Measurements from ENCODE around the gene ZNF488. TPM values are rescaled to one million over a fixed set of nuclear protein-coding genes. Genes with fewer than 3 reads are reported as not detected.

Gene ZNF488
- total and polyA plus RNA-seq, 10 of the 15 experiments (the other 5 are each of a cell fraction or from before 2014, with no cell fraction given), result not detected

GRCh38 chr10:47364911-47365310 lies 19.2 kb downstream of the ZNF488 start:
- ATAC-seq, result no peak
- ChIA-PET RAD21 (ENCODE audit: unreplicated experiment) (no interaction called here), CTCF (no interaction called here), SMC1A (ENCODE audit: uncharacterized antibody, unreplicated experiment) (no interaction called here), POLR2A (no interaction called here)
- no peaks in the 10 kb centered on the region for H3K4me1 ChIP-seq (ENCODE audit: control insufficient read depth, insufficient read depth, low read length)
- H4K20me1 ChIP-seq (ENCODE audit: control insufficient read depth, insufficient read depth), result no peaks in the 10 kb centered on the region
- H3K27me3 ChIP-seq (replicated peaks in 1 of 2; ENCODE audit: control insufficient read depth in 2 of 2, insufficient read depth in 2 of 2, low read length in 1 of 2), result no peaks in the 10 kb centered on the region; a peak in 2 of 4 replicates
- no peak overlapping the region for H3K4me3 ChIP-seq
- TF ChIP-seq ZNF24 (IDR thresholded peaks at IDR 0.05) (no peak), FOXM1 (IDR thresholded peaks at IDR 0.05; ENCODE audit: low read depth, low read length) (no peak), TBL1XR1 (IDR thresholded peaks at IDR 0.05; ENCODE audit: low read depth, low read length) (no peak), TCF7 (IDR thresholded peaks at IDR 0.05; ENCODE audit: borderline replicate concordance) (no peak)
- BruUV-seq (replicated peaks), result no TSS peak
- 48% methylated on average over 6 of the region's 6 CpGs for WGBS (ENCODE audit: insufficient coverage, insufficient replicate concordance, low lambda C conversion rate, missing lambda C conversion rate)
- no peak overlapping the region for H3K27ac ChIP-seq (ENCODE audit: control insufficient read depth, insufficient read depth)
- DNase-seq (ENCODE audit: low read depth, low spot score), result no peak
- intact Hi-C loops (cut with micrococcal nuclease; ENCODE audit: unreplicated experiment), result no loop called here
- no peaks in the 10 kb centered on the region for H3K9me3 ChIP-seq (replicated peaks; ENCODE audit: control insufficient read depth, insufficient read depth, low read length)
- H2AFZ ChIP-seq (ENCODE audit: control insufficient read depth, low read depth, low read length), result no peak overlapping the region
- no peak overlapping the region for H3K4me2 ChIP-seq (ENCODE audit: control insufficient read depth, insufficient read depth)
- no peaks in the 10 kb centered on the region for H3K36me3 ChIP-seq (ENCODE audit: control insufficient read depth in 2 of 2, insufficient read depth in 2 of 2, low read length in 1 of 2)
- no peak for FAIRE-seq
- in situ Hi-C loops (cut with MboI), result no loop called here
- H3K79me2 ChIP-seq (ENCODE audit: control insufficient read depth, insufficient read depth, low read length), result no peaks in the 10 kb centered on the region
- no peak overlapping the region for H3K9ac ChIP-seq (ENCODE audit: control insufficient read depth, insufficient read depth, low read length)

GRCh38 chr10:47364366-47364765 lies 19.7 kb downstream of the ZNF488 start:
- no peak for TF ChIP-seq CHD1 (IDR thresholded peaks at IDR 0.05; ENCODE audit: low read depth, low read length)
- no peak for TF ChIP-seq SREBF1 (IDR thresholded peaks at IDR 0.05; ENCODE audit: low read length)
- no peak for TF ChIP-seq MEF2A (IDR thresholded peaks at IDR 0.05; ENCODE audit: insufficient read depth, low read depth, low read length)
- no peak for TF ChIP-seq ZBTB33 (IDR thresholded peaks at IDR 0.05)
- no peak for TF ChIP-seq ZNF622 (IDR thresholded peaks at IDR 0.05)
- TF ChIP-seq STAT3 (IDR thresholded peaks at IDR 0.05; ENCODE audit: low read depth, low read length), result no peak
- no TSS peak for BruUV-seq (replicated peaks)
- Histone ChIP-seq H3K4me2 (ENCODE audit: control insufficient read depth, insufficient read depth) (no peak overlapping the region), H2AFZ (ENCODE audit: control insufficient read depth, low read depth, low read length) (no peak overlapping the region), H4K20me1 (ENCODE audit: control insufficient read depth, insufficient read depth) (no peaks in the 10 kb centered on the region), H3K4me3 (no peak overlapping the region), H3K9ac (ENCODE audit: control insufficient read depth, insufficient read depth, low read length) (no peak overlapping the region), H3K27ac (ENCODE audit: control insufficient read depth, insufficient read depth) (no peak overlapping the region), H3K79me2 (ENCODE audit: control insufficient read depth, insufficient read depth, low read length) (no peaks in the 10 kb centered on the region), H3K27me3 (replicated peaks in 1 of 2; ENCODE audit: control insufficient read depth in 2 of 2, insufficient read depth in 2 of 2, low read length in 1 of 2) (no peaks in the 10 kb centered on the region; a peak in 1 of 4 replicates), H3K4me1 (ENCODE audit: control insufficient read depth, insufficient read depth, low read length) (no peaks in the 10 kb centered on the region), H3K36me3 (ENCODE audit: control insufficient read depth in 2 of 2, insufficient read depth in 2 of 2, low read length in 1 of 2) (no peaks in the 10 kb centered on the region), H3K9me3 (replicated peaks; ENCODE audit: control insufficient read depth, insufficient read depth, low read length) (no peaks in the 10 kb centered on the region)
- intact Hi-C loops (cut with micrococcal nuclease; ENCODE audit: unreplicated experiment), result no loop called here
- WGBS (ENCODE audit: insufficient coverage, insufficient replicate concordance, low lambda C conversion rate, missing lambda C conversion rate), result 29% methylated on average over 4 of the region's 4 CpGs
- SMC1A ChIA-PET (ENCODE audit: uncharacterized antibody, unreplicated experiment), result interaction anchor here (1.8 kb wide), 1 partner anchor 10 kb away, joined by 5 read pairs; no protein-coding TSS in a partner anchor
- RAD21 ChIA-PET (ENCODE audit: unreplicated experiment), result no interaction called here
- CTCF ChIA-PET, result interaction anchor here (1.1 kb wide), 1 partner anchor 25 kb away, joined by 3 read pairs; no protein-coding TSS in a partner anchor
- DNase-seq (ENCODE audit: low read depth, low spot score) (no peak), ATAC-seq (no peak), FAIRE-seq (no peak)
- POLR2A ChIA-PET, result no interaction called here
- in situ Hi-C loops (cut with MboI), result no loop called here
